ENCODE results near the gene WFDC5.

- TF ChIP-seq USF2 (IDR thresholded peaks at IDR 0.05; ENCODE audit: borderline replicate concordance, low read depth, low read length) (no peak), EGR1 (IDR thresholded peaks at IDR 0.05; ENCODE audit: borderline replicate concordance in 1 of 2, low read depth in 2 of 2, low read length in 2 of 2) (no peak), CTCF (IDR thresholded peaks at IDR 0.05 in 2 of 3, conservative IDR thresholded peaks at IDR 0.05 in 1 of 3; ENCODE audit: control insufficient read depth in 2 of 3, extremely low read depth in 1 of 3, insufficient read depth in 1 of 3, low read depth in 3 of 3, low read length in 3 of 3) (no peak), POLR2A (IDR thresholded peaks at IDR 0.05; ENCODE audit: low read depth, low read length) (no peak), MAX (IDR thresholded peaks at IDR 0.05; ENCODE audit: low read depth, low read length) (no peak), JUND (IDR thresholded peaks at IDR 0.05; ENCODE audit: low read depth, low read length) (no peak), SPI1 (IDR thresholded peaks at IDR 0.05; ENCODE audit: borderline replicate concordance, insufficient read depth, low read depth, low read length) (no peak), SUZ12 (IDR thresholded peaks at IDR 0.05; ENCODE audit: unreplicated experiment) (no peak), EZH2 (IDR thresholded peaks at IDR 0.05; ENCODE audit: borderline replicate concordance, control insufficient read depth, low read depth, low read length) (no peak), TCF7 (IDR thresholded peaks at IDR 0.05; ENCODE audit: borderline replicate concordance) (no peak), IRF3 (IDR thresholded peaks at IDR 0.05) (no peak), SMARCA5 (IDR thresholded peaks at IDR 0.05) (no peak), CEBPB (IDR thresholded peaks at IDR 0.05; ENCODE audit: borderline replicate concordance in 1 of 2, low read depth in 2 of 2, low read length in 2 of 2) (no peak)
Observed at GRCh38 chr20:45156713-45157112, 41.7 kb upstream of the WFDC5 start.
